IMR-90 (cell line): Measurements from ENCODE around the gene SPAG9. TPM values are rescaled to one million over a fixed set of nuclear protein-coding genes. Genes with fewer than 3 reads are reported as not detected.

Experiments
- ATAC-seq: fragments of 200-7000 bp; cut with Tn5 transposase; 2 replicates; pipeline ENCODE4 v1.9.1; 2020; ENCODE audit warnings: low read depth, mild to moderate bottlenecking, moderate library complexity
- BruUV-seq: library from RNA; stranded (reverse); fragments of 400-500 nt; replicated peaks from 2 replicates; lab custom pipeline; 2021; lab: Mats Ljungman, UMichigan
- CTCF ChIA-PET: fragments of 300-600 bp; formaldehyde crosslinking; extraction: SDS; loops from one replicate; lab custom pipeline; 2021; ENCODE audit warnings: antibody characterized with exemption; lab: Yijun Ruan, JAX
- POLR2A ChIA-PET: fragments of 300-600 bp; sonication (Branson Sonifier 250); formaldehyde crosslinking; loops from one replicate; lab custom pipeline; 2022; ENCODE audit warnings: antibody characterized with exemption; ENCODE audit not compliant: unreplicated experiment; lab: Charles Lee
- DNase-seq: peaks from one replicate; pipeline ENCODE4 v3.0.0; 2013
- H2AFZ ChIP-seq: replicated peaks from 2 replicates; pipeline ENCODE3; 2013; ENCODE audit warnings: low read length, mild to moderate bottlenecking; ENCODE audit not compliant: poor library complexity
- H2AK5ac ChIP-seq: 2 replicates; pipeline ENCODE4 v1.6.1; 2013; ENCODE audit warnings: low read depth, low read length, inconsistent platforms
- H2AK9ac ChIP-seq: replicated peaks from 2 replicates; pipeline ENCODE3; 2013; ENCODE audit warnings: mild to moderate bottlenecking, low read depth, low read length, moderate library complexity; ENCODE audit not compliant: poor library complexity
- H2BK120ac ChIP-seq: 2 replicates; pipeline ENCODE4 v1.6.1; 2013; ENCODE audit warnings: low read depth, low read length, inconsistent platforms
- H2BK15ac ChIP-seq: 3 replicates; pipeline ENCODE4 v1.6.1; 2013; ENCODE audit warnings: low read depth, low read length, inconsistent platforms
- H2BK20ac ChIP-seq: 2 replicates; pipeline ENCODE4 v1.6.1; 2013; ENCODE audit warnings: low read depth, mild to moderate bottlenecking, inconsistent platforms, low read length, moderate library complexity
- H2BK5ac ChIP-seq: 2 replicates; pipeline ENCODE4 v1.6.1; 2013; ENCODE audit warnings: mild to moderate bottlenecking, low read depth, low read length, inconsistent platforms; ENCODE audit not compliant: poor library complexity, severe bottlenecking
- H3K14ac ChIP-seq: replicated peaks from 2 replicates; pipeline ENCODE4 v1.6.1; 2013; ENCODE audit warnings: low read depth, low read length, inconsistent platforms
- H3K18ac ChIP-seq: 2 replicates; pipeline ENCODE4 v1.6.1; 2013; ENCODE audit warnings: low read depth, low read length, control low read depth
- H3K23ac ChIP-seq: 2 replicates; pipeline ENCODE4 v1.6.1; 2013; ENCODE audit warnings: low read depth, low read length, inconsistent platforms
- H3K27ac ChIP-seq: 2 replicates; pipeline ENCODE4 v1.5.1; 2013; ENCODE audit warnings: mild to moderate bottlenecking, control low read depth, low read length; ENCODE audit not compliant: insufficient read depth
- H3K27me3 ChIP-seq: 2 replicates; pipeline ENCODE4 v1.6.1; 2013; ENCODE audit warnings: low read length; ENCODE audit not compliant: control insufficient read depth, insufficient read depth
- H3K36me3 ChIP-seq: 2 replicates; pipeline ENCODE4 v1.6.1; 2013; ENCODE audit warnings: low read length, mixed read lengths; ENCODE audit not compliant: control insufficient read depth, insufficient read depth
- H3K4ac ChIP-seq: 2 replicates; pipeline ENCODE4 v1.6.1; 2013; ENCODE audit warnings: low read depth, low read length, inconsistent platforms
- H3K4me1 ChIP-seq: 2 replicates; pipeline ENCODE4 v1.6.1; 2013; ENCODE audit warnings: low read length, mixed read lengths; ENCODE audit not compliant: control insufficient read depth, insufficient read depth
- H3K4me2 ChIP-seq: 2 replicates; pipeline ENCODE4 v1.6.1; 2013; ENCODE audit warnings: low read depth, mild to moderate bottlenecking, control low read depth, low read length, moderate library complexity
- H3K4me3 ChIP-seq: 2 replicates; pipeline ENCODE4 v1.5.1; 2013; ENCODE audit warnings: low read depth, mild to moderate bottlenecking, control low read depth, low read length, moderate library complexity; ENCODE audit not compliant: insufficient read depth
- H3K56ac ChIP-seq: 2 replicates; pipeline ENCODE4 v1.6.1; 2013; ENCODE audit warnings: low read length, inconsistent platforms; ENCODE audit not compliant: insufficient read depth; ENCODE audit errors: extremely low read depth
- H3K79me1 ChIP-seq, 2 experiments: 2 replicates each; pipeline ENCODE4 v1.6.1; 2013; ENCODE audit warnings: low read length in 2 of 2, inconsistent platforms in 1 of 2, low read depth in 1 of 2
- H3K9ac ChIP-seq: 2 replicates; pipeline ENCODE4 v1.6.1; 2013; ENCODE audit warnings: low read depth, low read length, control low read depth
- H3K9me1 ChIP-seq: 2 replicates; pipeline ENCODE4 v1.6.1; 2013; ENCODE audit warnings: low read length, inconsistent platforms; ENCODE audit not compliant: insufficient read depth
- H3K9me3 ChIP-seq: 2 replicates; pipeline ENCODE4 v1.6.1; 2013; ENCODE audit warnings: low read length; ENCODE audit not compliant: control insufficient read depth, insufficient read depth
- H4K20me1 ChIP-seq: 2 replicates; pipeline ENCODE4 v1.6.1; 2013; ENCODE audit warnings: low read length, inconsistent platforms; ENCODE audit not compliant: insufficient read depth
- H4K5ac ChIP-seq: 2 replicates; pipeline ENCODE4 v1.6.1; 2013; ENCODE audit warnings: mild to moderate bottlenecking, low read depth, low read length, control low read depth
- H4K8ac ChIP-seq, 2 experiments: 2 replicates each; pipeline ENCODE4 v1.6.1; 2013; ENCODE audit warnings: low read depth in 2 of 2, low read length in 2 of 2, control low read depth in 1 of 2, inconsistent platforms in 1 of 2
- H4K91ac ChIP-seq: 2 replicates; pipeline ENCODE4 v1.6.1; 2013; ENCODE audit warnings: low read depth, low read length, inconsistent platforms; ENCODE audit not compliant: insufficient read depth
- BHLHE40 ChIP-seq: fragments of 150-350 bp; IDR thresholded peaks from 2 replicates; pipeline ENCODE4 v1.6.1; 2016; ENCODE audit warnings: mild to moderate bottlenecking, low read depth, low read length
- CEBPB ChIP-seq: IDR thresholded peaks from 2 replicates; pipeline ENCODE4 v1.6.1; 2012; ENCODE audit warnings: low read depth, low read length, improper control_type of control experiment
- CHD1 ChIP-seq: IDR thresholded peaks from 2 replicates; pipeline ENCODE4 v1.6.1; 2012; ENCODE audit warnings: low read depth, low read length, improper control_type of control experiment
- CTCF ChIP-seq: conservative IDR thresholded peaks from 2 replicates; pipeline ENCODE4 v1.5.1; 2012; ENCODE audit warnings: mild to moderate bottlenecking, low read depth, low read length, improper control_type of control experiment
- FOS ChIP-seq: fragments of 150-350 bp; IDR thresholded peaks from 2 replicates; pipeline ENCODE4 v1.6.1; 2016; ENCODE audit warnings: low read depth, low read length
- MAFK ChIP-seq: IDR thresholded peaks from 2 replicates; pipeline ENCODE4 v1.6.1; 2012; ENCODE audit warnings: low read depth, low read length, improper control_type of control experiment
- MXI1 ChIP-seq: IDR thresholded peaks from 2 replicates; pipeline ENCODE4 v1.6.1; 2012; ENCODE audit warnings: low read depth, mild to moderate bottlenecking, low read length, moderate library complexity, borderline replicate concordance
- NFE2L2 ChIP-seq: fragments of 150-350 bp; IDR thresholded peaks from 2 replicates; pipeline ENCODE4 v1.6.1; 2016; ENCODE audit warnings: low read depth, mild to moderate bottlenecking, low read length
- POLR2A ChIP-seq: IDR thresholded peaks from 2 replicates; pipeline ENCODE4 v1.6.1; 2012; ENCODE audit warnings: mild to moderate bottlenecking, low read depth, low read length
- RAD21 ChIP-seq: IDR thresholded peaks from 2 replicates; pipeline ENCODE4 v1.6.1; 2012; ENCODE audit warnings: low read length, improper control_type of control experiment
- RFX5 ChIP-seq: IDR thresholded peaks from 2 replicates; pipeline ENCODE4 v1.8.0; 2012; ENCODE audit warnings: low read depth, mild to moderate bottlenecking, low read length, moderate library complexity
- SMC3 ChIP-seq: fragments of 150-350 bp; IDR thresholded peaks from 2 replicates; pipeline ENCODE4 v1.6.1; 2016; ENCODE audit warnings: low read depth, mild to moderate bottlenecking, antibody characterized with exemption, low read length, moderate library complexity
- WGBS, 2 experiments: methylation state at CpG; one replicate each; pipeline versions ENCODE4 v1.1.5 to v1.1.7; 2013; ENCODE audit warnings: missing lambda C conversion rate in 2 of 2; ENCODE audit not compliant: insufficient read length in 1 of 2; ENCODE audit errors: extremely low coverage in 2 of 2; 5-methylcytosine and 5-hydroxymethylcytosine counted together
- dilution Hi-C: fragments of 300-500 bp; cut with HindIII; formaldehyde crosslinking; loops from one replicate; pipeline ENCODE4 v1.14.3; 2018; ENCODE audit warnings: low sequenced_read_pairs; ENCODE audit not compliant: unreplicated experiment
- in situ Hi-C: fragments of 300-500 bp; cut with MboI; formaldehyde crosslinking; loops from 3 replicates; pipeline ENCODE4 v1.14.3; 2019; ENCODE audit warnings: low sequenced_read_pairs, inconsistent platforms, mixed read lengths
- intact Hi-C: fragments of 100-400 bp; cut with micrococcal nuclease; formaldehyde crosslinking; loops from 2 replicates; pipeline ENCODE4 v1.10.0; 2022
- polyA plus RNA-seq, 3 experiments: library from polyadenylated mRNA; depleted of rRNA; stranded (reverse); fragments of >200 nt; gene quantifications; 2 replicates each; pipeline ENCODE4 v1.2.3, GENCODE V29; 2012; ENCODE audit warnings: low replicate concordance in 1 of 3
- total RNA-seq: library from RNA; depleted of rRNA; stranded (reverse); fragments of >200 nt; gene quantifications from 2 replicates; pipeline ENCODE4 v1.2.3, GENCODE V29; 2012
- TF ChIP-seq, protein P1 (sequence below): fragments of 150-350 bp; IDR thresholded peaks from 2 replicates; pipeline ENCODE4 v1.6.1; 2016; ENCODE audit warnings: low read depth, mild to moderate bottlenecking, low read length, moderate library complexity, borderline replicate concordance

SPAG9 gene
- total and polyA plus RNA-seq, 2 of the 4 experiments (the other 2 are of a cell fraction), result 26.7 to 75.5 TPM

- no peak overlapping the region for H3K4ac ChIP-seq
- no peak overlapping the region for H3K4me3 ChIP-seq
- H3K27ac ChIP-seq, result no peak overlapping the region
- H4K8ac ChIP-seq, result no peak overlapping the region
- peak overlapping the region; percentile 49 for H2AFZ ChIP-seq
- DNase-seq (no peak), ATAC-seq (no peak)
- no peak overlapping the region for H3K23ac ChIP-seq
- in situ Hi-C loops, result no loop called here
- no peaks in the 10 kb centered on the region for H4K20me1 ChIP-seq
- no peak overlapping the region for H3K4me2 ChIP-seq
- no CpG with 5 or more reads among the region's 11 CpGs for WGBS, 2 experiments
- no peaks in the 10 kb centered on the region for H3K79me1 ChIP-seq
- no peak overlapping the region for H2AK5ac ChIP-seq
- H4K5ac ChIP-seq, result no peak overlapping the region
- no peak overlapping the region for H2BK15ac ChIP-seq
- H3K27me3 ChIP-seq, result peaks cover 15% of the 10 kb centered on the region
- no peak overlapping the region for H4K91ac ChIP-seq
- H3K18ac ChIP-seq, result no peak overlapping the region
- dilution Hi-C loops, result no loop called here
- no peak overlapping the region for H2BK120ac ChIP-seq
- H2AK9ac ChIP-seq, result no peak overlapping the region
- H3K9ac ChIP-seq, result no peak overlapping the region
- BruUV-seq, result no TSS peak
- H2BK20ac ChIP-seq, result no peak overlapping the region
- H3K36me3 ChIP-seq, result no peaks in the 10 kb centered on the region
- no peak overlapping the region for H2BK5ac ChIP-seq
- POLR2A ChIA-PET, result no interaction called here
- no peak overlapping the region for H3K56ac ChIP-seq
- intact Hi-C loops, result no loop called here
- no peaks in the 10 kb centered on the region for H3K9me1 ChIP-seq
- peaks cover 4% of the 10 kb centered on the region for H3K4me1 ChIP-seq
- TF ChIP-seq RAD21 (no peak), MAFK (no peak), CEBPB (no peak), BHLHE40 (no peak), MXI1 (no peak), RFX5 (no peak), CTCF (no peak), FOS (no peak), NFE2L2 (no peak), SMC3 (no peak), CHD1 (no peak), POLR2A (no peak)
- TF ChIP-seq, protein P1, sequence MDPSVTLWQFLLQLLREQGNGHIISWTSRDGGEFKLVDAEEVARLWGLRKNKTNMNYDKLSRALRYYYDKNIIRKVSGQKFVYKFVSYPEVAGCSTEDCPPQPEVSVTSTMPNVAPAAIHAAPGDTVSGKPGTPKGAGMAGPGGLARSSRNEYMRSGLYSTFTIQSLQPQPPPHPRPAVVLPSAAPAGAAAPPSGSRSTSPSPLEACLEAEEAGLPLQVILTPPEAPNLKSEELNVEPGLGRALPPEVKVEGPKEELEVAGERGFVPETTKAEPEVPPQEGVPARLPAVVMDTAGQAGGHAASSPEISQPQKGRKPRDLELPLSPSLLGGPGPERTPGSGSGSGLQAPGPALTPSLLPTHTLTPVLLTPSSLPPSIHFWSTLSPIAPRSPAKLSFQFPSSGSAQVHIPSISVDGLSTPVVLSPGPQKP, result no peak
- no peak overlapping the region for H3K14ac ChIP-seq
- no peaks in the 10 kb centered on the region for H3K9me3 ChIP-seq
- CTCF ChIA-PET, result interaction anchor here (0.6 kb wide), 1 partner anchor 414 kb away, joined by 5 read pairs; no protein-coding TSS in a partner anchor
Measured at GRCh38 chr17:50914505-50915063, 206.1 kb downstream of the SPAG9 start.
